Measurements from ENCODE around the gene CCDC146.

GRCh38 chr7:77208416-77208815 lies 86.0 kb downstream of the CCDC146 start:
- TF ChIP-seq RCOR1 (IDR thresholded peaks at IDR 0.05; ENCODE audit: borderline replicate concordance in 1 of 2, low read depth in 2 of 2, low read length in 2 of 2) (no peak), SOX6 (IDR thresholded peaks at IDR 0.05) (no peak), HMGN3 (IDR thresholded peaks at IDR 0.05; ENCODE audit: borderline replicate concordance, extremely low read depth, insufficient read length, low read depth, low read length) (no peak), SPI1 (IDR thresholded peaks at IDR 0.05; ENCODE audit: borderline replicate concordance, low read depth, low read length) (no peak), TAF1 (IDR thresholded peaks at IDR 0.05; ENCODE audit: control insufficient read depth, extremely low read depth, insufficient read depth, low read length, severe bottlenecking) (no peak), FOXJ3 (CRISPR knock-in tag; IDR thresholded peaks at IDR 0.05) (no peak)

Data from K562 (cell line).